NCI-H748 (cell line): ENCODE measurements around the gene NUDCD3.
"Not testable (repeated sequence)": the region's sequence is repeated elsewhere in the genome, so short reads cannot be mapped to it uniquely, and the experiment has no call there.

Experiments
- DNase-seq: peaks from one replicate; lab custom pipeline; 2025; ENCODE audit not compliant: unreplicated experiment; lab: John Stamatoyannopoulos, UW

NUDCD3 gene

DNA sequence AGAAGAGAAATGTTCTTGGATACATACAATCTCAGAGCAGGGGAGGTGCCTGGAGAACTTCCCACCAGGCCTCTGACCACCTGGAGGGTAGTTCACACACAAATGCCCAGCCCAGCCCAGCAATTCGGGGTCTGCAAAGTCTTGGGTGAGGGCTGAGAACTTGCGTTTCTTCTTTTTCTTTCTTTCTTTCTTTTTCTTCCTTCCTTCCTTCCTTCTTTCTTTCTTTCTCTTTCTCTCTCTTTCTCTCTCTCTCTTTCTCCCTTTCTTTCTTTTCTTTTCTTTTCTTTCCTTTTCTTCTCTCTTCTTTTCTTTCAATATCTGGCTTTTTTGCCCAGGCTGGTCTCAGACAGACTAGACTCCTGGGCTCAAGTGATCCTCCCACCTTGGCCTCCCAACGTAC, 28.3 kb upstream of the NUDCD3 start:
- no peak for DNase-seq

DNA sequence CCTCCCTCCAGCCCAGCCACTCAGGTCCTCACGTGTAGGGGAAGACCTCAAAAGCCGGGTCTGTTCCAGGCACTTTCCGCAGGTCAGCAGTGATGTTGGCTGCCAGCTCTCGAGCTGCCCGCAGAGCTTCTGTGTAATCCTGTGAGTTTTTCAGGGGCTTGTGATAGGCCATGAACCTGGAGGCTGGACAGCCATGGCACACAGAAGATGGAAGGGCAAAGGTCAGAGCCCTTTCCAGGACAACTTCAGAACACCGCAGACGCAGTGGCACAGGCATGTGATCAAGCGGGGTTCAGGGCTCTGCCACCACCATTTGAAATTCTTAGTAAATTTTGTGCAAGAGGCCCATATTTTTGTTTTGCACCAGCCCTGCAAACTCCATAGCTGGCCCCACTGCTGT, 26.7 kb upstream of the NUDCD3 start:
- DNase-seq, result no peak

DNA sequence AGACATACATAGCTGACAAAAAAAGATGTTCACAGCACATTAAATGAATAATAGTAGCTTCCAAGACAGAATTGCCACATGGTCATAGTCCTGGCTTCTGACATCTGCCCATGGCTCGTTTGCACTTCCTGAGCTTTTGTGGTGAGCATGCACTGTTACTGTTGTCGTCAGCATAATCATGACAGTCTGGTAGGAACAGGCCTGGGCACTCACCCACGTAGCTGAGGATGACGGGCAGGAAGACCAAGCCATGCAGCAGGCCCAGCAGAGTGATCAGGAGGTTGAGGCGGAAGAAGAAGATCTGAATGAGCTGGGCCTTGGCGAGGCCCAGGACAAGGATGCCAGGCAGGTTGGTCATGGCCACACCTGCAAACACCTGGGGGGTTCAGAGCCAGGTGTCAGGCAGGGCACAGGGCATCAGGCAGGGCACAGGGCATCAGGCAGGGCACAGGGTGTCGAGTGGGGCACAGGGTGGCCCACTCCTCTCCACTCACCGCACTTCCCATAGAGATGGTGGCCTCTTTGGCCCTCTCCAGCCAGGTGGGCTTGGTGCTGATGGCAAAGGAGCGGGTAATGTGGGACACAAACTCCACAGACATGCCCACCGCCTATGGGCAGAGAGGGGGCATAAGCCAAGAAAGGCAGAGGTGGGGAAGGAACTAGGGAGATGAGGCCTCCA, 25.3 kb upstream of the NUDCD3 start:
- DNase-seq, result no peak

DNA sequence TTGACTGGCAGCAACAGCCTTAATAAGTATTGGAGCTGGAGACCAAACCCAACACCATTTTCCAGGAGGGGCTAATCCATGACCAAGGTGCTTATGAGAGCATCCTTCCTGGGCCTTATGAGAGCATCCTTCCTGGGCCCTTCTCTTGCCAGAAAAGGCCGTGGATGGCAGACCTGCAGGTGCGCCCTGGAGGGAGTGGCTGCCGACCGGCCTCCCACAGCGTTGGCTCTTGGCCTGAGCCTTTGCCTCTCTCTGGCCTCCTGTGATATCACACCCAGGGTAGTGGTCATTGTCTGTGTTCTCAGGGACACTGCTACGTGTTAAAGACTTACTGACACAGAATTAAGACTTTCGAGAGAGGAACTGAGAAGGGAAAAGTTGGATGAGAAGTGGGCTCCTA, 22.3 kb upstream of the NUDCD3 start:
- no peak for DNase-seq

DNA sequence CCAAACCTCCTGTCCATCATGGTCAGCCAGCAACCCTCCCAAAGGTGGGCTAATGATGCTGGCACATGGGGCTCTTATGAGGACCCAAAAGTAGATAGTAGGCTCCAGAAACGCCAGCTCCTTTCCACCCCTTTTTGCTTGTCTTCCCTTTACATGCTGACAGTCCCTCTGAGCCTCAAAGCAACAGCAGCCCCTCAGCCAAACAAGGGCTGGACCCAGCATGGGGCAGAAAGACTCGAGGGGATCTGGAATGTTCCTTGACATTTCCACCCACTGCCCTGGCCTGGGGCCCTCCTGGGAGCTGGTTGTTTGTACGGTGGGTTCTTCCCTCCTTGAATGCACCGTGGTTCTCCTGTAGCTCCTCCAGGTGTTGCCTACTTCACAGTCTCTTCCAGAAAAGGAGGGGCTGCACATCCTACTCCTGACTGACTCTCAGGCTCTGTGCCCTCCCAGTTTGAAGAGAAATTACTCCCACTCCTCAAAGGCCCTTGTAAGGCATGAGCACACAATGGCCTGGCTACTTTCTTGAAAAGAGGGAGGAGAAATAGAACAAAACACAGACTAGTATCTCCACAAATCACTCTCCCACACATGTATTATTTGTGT, 21.5 kb upstream of the NUDCD3 start:
- no peak for DNase-seq

DNA sequence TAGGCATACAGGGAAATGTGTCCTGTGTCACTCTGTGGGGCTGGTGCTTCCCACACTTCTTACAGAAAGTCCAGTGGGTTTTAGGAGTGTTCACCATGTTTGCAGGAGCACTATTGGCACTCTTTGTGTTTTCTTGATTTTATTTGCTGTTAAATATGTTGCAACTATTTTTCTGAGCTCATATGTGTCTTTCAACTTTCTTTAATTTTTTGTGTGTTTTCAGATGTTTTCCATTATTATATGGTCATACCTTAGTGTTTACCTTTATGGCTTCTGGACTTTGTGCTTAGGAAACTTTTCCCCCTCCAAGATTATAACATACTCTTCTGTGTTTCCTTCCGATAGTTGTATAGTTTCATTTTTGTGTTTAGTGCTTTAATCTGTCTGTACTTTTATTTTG, 20.8 kb upstream of the NUDCD3 start:
- DNase-seq, result no peak

DNA sequence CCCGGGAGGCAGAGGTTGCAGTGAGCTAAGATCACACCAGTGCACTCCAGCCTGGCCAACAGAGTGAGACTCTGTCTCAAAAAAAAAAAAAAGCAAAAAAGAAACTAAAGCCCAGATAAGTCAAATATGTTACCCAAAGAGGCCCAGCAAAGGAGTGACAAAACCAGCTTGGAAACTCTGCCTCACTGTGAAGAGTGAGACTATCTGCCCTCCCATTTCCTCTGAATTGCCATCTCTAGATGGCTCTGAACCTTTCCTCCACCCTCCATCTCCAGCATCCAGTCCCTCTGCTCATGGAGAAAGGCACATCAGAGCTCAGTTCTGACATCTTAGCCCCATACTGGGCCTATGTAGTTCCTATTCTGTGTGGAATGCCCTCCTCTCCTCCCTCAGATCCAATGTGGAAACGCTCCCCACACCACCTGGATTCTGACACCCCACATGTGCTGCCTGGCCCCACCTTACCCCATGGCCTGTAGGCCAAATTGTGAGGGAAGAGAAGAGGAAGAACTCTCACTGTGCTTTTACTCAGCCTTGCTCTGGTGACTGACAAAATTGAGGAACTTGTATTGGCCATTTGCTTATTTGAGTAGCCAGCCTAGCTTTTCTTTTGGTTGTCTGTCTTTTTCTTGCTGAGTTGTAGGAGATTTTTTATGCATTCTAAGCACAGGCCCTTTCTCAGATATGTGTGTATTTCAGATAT, 18.0 kb upstream of the NUDCD3 start:
- no peak for DNase-seq

DNA sequence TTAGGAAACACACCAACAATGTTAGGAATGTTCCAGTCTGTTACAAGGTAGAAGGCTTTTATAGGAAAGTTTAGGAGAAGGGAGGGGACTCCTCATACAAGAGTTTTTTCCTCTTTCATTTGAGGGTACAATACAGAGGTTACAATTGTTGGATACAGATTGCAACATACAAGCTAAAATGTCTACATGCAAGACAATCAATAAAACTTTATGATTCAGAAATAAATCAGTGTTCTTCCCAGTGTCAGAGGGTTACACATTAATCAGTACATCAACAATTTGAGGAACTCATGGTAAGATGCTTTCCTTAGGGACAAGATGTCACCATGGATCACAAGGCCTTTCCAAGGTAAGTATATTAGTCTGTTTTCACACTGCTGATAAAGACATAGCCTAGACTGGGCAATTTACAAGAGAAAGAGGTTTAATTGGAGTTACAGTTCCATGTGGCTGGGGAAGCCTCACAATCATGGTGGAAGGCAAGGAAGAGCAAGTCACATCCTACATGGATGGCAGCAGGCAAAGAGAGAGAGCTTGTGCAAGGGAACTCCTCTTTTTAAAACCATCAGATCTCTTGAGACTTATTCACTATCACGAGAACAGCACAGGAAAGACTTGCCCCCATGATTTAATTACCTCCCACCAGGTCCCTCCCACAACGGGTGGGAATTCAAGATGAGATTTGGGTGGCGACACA, 16.3 kb upstream of the NUDCD3 start:
- not testable (repeated sequence) for DNase-seq

DNA sequence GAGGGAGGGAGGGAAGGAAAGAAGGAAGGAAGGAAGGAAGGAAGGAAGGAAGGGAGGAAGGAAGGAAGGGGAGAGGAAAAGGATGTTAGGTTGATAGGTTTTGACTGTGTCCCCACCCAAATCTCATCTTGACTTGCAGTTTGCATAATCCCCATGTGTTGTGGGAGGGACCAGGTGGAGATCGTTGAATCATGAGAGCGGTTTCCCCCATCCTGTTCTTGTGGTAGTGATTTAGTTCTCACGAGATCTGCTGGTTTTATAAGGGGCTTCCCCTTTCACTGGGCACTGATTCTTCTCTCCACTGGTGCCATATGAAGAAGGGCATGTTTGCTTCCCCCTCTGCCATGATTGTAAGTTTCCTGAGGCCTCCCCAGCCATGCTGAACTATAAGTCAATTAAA, 15.1 kb upstream of the NUDCD3 start:
- DNase-seq, result no peak

DNA sequence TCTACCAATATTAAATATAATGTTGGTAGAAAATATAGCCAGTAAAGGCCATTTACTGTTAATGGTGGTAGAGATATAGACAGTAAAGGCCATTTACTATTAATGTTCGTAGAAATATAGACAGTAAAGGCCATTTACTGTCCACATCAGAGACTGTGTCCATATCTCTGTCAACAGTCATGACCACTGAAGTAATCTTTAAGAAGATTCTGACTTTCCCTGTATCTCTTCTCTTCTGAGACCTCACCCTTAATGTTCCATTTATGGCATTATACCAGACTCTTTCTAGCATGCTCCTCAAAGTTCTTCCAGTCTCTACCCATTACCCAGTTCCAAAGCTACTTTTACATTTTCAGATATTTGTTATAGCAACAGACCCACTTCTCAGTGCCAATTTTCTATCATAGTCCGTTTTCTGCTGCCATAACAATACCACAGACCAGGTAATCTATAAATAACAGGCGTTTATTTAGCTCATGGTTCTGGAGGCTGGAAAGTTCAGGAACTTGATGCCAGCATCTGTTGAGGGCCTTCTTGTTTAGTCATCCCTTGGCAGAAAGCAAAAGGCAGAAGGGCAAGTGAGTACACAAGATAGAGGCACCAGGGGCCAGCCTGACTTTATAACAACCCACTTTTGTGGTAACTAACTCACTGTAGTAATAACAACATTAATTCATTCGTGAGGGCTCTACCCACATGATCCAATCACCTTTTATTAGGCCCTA, 7.9 kb upstream of the NUDCD3 start:
- no peak for DNase-seq

DNA sequence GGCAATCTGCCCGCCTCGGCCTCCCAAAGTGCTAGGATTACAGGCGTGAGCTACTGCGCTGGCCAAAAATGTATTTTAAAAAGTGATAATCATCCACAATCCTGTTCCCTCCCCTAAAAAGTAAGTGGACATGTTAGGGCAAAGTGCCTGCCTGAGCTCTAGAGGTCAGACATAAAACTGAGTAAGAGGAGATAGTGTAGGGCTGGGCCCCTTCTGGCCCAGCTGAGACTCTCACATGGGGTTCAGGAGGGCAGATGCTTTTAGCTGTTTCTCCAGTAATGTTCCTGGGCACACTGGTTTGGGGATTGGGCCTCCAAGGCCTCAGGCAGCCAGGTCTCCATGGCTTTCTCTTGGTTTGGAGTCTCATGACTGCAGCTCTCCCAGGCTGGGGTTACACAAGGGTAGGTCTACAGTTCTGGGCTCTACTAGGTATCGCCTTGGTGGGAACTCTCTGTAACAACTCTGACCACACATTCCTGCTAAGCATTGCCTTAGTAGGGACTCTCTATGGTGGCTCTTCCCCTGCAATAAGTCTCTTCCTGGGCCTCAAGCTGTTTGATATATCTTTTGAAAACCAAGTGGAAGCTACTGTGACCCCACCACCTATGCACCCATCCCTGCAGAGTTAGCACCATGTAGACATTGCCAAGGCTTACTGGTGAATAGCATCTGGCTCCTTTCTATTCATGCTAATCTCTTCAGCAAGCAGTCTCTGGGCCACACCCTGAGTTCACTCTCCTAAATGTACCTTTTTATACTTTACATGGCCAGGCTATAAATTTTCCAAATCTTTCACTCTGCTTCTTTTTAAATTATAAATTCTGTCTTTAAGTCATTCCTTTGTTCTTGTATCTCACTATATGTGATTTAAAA, 6.9 kb upstream of the NUDCD3 start:
- no peak for DNase-seq

DNA sequence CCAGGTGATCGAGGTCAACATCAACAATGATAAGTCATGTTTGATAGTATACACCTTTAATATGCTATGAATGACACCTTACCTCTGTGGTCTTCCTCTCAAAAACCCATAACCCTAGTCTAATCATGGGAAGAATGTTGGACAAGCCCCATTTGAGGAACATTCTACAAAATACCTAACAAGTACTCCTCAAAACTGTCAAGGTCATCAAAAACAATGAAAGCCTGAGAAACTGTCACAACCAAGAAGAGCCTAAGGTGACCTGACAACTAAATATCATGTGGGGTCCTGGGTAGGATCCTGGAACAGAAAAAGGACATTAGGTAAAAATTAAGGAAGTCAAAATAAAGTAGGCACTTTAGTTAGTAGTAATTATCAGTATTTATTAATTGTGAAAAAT, 5.9 kb upstream of the NUDCD3 start:
- no peak for DNase-seq

DNA sequence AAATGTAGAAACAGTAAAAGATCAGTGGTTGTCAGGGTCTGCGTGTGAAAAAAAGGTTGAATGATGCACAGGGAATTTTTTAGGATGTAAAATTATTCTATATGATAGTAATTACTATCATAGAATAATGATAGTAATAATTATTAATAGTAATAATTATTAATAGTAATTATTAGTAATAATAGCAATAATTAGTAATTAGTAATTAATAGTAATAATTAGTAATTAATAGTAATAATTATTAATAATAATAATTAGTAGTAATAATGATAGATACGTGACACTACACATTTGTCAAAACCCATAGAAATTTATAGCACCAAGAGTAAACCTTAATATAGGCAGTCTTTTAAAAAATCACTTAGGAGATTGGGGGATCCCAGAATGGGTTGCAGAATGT, 4.5 kb upstream of the NUDCD3 start:
- DNase-seq, result no peak

DNA sequence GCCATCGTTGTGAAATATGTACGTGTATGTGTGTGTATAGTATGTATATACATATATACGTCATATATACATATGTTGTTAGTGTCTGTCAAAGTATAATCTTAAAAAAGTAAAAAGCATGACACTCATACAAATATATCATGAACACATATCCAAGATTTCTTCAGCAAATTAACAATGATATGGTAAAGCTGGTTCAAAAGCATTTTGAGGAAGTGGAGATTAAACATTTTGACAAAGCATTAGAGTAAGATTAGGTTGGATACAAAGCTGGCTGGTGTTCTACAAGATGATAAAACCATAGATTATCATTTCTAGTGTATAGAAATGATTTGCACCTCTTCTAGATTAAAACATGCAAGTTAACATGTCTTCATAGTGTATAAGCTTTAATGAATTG, 771 bp upstream of the NUDCD3 start:
- DNase-seq, result no peak

DNA sequence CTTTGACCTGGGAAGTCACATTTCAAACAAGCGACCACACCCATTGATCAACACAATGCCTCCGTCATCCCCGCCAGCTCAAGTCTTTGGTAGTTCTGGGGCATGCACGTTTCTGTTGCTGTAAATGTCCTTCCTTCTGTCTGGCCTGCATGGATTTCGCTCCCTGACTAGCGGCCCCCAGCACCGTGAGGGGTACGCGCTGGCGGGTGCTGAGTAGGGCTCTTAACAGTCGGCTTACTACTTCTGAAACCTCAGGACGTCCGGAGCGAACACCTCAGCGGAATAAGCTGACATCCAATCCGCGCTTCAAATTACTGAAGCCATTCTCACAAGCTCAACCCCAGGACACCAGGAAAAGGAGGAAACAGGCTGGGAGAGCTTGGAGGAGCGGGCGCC, 505 bp downstream of the NUDCD3 start:
- peak; percentile 48 for DNase-seq

DNA sequence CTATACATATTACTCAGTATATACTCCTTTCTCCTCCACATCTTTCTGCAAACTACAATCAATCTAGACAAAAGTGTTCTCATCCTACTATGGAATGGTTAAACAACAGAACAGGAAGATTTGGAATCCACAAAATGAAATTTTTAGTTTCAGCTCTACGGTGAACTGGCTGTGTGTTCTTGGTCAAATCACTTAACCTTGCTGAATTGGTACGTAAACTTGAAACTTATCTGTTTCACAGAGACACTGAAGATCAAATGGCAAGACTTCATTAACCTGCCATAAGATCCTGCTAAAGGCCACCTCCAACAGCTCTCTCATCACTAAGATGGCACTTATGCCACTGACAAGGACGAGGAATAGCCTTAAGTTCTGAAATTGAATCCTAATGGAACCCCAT, 1.5 kb downstream of the NUDCD3 start:
- no peak for DNase-seq

DNA sequence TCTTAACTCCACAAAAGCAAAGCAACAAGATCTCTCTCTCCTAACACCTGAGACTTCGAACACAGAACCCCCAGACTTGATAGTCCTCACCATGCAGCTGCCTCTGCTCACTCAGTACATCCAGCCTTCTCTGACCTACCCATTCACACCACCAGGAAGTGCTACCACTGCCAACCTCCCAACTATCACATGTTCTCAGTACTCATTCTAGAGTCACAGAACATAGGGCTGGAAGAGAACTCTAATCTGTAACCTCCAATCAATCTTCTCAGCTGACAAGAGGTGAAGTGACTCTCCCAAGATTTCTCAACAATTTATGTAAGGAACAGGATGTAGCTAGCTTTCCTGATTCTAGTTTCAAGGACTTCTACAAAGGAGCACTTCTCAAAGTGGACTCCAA, 3.8 kb downstream of the NUDCD3 start:
- no peak for DNase-seq

DNA sequence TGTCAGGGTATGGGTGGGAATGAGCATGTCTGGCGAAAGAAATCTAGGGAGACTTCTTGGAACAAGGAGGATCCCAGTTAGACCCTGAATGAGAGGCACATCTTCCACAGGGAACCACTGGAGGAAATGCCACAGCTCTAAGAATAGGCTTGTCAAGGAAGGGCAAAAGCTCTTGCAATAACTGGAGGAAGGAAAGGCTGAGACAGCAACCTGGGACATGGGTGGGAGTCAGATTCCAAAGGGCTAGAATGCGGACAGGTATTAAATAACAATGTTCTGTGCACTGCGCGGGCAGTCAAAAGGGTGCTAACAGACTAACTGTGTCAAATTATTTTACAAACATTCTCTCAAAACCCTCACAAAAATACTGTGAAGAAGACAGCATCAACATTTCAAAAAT, 4.5 kb downstream of the NUDCD3 start:
- DNase-seq, result no peak

DNA sequence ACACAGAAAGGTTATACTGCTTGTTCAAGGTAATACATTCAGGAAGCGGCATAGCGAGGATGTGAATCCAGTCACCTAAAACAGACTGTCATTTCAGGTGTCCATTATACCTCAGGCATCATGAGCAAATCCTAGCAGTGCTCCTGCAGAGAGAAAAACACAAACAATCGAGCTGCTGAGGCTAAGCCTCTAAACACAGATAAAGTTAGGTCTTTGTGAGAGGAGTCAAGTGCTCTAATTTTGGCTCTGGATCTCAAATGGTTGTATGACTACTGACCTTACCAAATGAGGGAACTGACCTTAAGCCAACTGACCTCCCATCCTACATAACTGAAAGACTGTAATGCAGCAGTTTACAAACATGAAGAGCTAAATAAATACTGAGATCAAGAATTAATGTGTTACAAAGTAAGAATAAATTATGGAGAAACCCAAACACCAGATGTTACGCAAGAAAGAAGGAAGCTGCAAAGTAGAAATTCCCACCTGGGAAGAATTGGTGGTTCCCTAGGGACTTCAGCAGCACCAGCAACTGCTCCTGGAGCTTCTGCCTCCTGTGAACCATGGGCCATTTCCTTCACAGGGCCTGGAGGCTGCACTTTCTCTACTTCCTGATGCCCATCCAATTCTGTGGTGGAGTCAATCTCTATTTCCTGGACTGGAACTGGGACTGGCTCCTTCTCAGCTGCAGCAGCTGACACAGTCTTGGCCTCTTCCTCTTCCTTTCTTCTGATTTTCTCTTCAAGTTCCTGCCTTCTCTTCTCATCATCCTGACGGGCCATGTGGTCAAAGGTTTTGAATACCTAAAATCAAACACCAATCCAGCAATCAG, 5.8 kb downstream of the NUDCD3 start:
- DNase-seq, result no peak
